HG03520 (cell line): Measurements from ENCODE around the gene ATP2B2.

ENCODE experiments used
- ATAC-seq: cut with Tn5 transposase; IDR thresholded peaks from one replicate; pipeline ENCODE4 v1.9.1; 2021; ENCODE audit warnings: mild to moderate bottlenecking, moderate library complexity; ENCODE audit not compliant: unreplicated experiment

ATP2B2 gene

GRCh38 chr3:10434144-10434937 is 71.0 kb downstream of the ATP2B2 start:
- ATAC-seq, result no peak

GRCh38 chr3:10432931-10433330 is 72.5 kb downstream of the ATP2B2 start:
- ATAC-seq, result no peak

GRCh38 chr3:10432156-10432845 is 73.1 kb downstream of the ATP2B2 start:
- no peak for ATAC-seq

- ATAC-seq, result no peak
These were observed 74.6 kb downstream of the ATP2B2 start for GRCh38 chr3:10430805-10431204.

- no peak for ATAC-seq
These were observed 76.8 kb downstream of the ATP2B2 start for GRCh38 chr3:10428406-10429091.

DNA sequence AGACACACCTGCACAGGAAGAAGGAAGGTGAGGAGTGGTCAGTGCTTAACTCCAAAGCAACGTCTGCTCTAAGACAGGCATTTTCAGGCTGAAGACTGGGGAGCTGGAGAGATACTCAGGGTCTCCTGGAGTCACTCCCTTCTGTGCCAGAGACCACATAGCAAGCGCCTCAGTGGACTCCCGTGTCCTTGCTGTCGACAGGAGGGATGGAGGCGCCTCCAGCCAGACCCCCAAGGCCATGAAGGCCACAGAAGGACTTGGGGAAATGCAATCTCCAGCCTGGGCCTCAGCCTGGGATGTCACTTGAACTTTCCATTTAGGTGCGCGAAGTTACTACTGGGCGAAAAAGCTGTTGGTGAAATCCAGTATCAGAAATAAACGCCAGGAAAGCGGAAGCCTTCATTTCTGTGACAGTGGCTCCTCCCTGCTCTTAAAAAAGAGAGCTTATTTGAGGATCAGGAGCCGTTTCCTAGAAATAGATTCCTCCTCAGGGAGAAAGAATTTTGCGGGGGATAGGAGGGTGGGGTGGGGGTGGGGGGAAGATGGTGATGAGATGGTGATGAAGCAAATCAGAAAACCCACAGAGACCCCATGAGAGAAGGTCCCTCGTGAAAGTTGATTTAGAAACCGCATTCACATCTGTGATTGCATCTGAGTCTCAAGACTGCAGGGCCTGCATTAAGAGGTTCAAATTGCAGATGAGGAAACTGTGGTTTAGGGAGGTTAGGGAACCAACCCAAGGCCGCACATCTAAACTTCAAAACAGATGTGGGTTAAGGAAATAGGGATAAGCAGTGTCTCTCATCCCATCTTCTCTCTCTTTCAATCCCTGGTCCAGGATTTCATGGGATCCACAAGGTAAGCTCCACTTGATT is 78.8 kb downstream of the ATP2B2 start:
- ATAC-seq, result no peak

DNA sequence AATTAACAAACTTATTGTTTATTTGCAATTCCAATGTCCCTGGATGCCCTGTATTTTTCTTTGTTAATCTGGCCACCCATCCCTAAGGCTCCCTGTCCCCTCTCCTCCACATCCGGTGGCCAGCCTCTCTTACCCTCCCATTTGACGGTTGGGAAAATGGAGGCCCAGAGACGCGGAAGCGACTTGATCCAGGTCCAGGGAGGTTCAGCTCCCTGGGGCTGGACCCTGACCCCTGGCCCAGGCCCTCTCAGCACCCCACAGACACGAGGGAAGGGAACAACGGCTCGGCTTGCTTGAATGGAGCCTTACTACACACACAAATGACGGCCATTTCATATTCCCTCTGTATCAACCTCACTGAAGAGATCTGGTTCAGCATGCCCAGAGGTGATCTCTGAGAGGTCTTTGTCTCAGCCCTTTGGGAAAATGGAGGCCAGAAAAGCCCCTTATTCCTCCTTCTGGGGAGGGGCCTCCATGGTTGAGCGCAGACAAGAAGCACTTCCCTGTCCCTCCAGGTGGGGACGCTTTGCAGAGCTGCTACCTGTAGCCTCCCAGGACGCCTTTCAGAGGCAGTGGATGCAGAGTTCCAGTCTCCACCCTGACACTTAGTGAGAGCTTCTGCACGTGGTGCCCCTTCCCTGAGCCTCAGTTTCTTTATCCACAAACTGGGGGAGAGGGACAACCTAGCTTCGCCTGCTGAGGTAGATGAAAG is 82.1 kb downstream of the ATP2B2 start:
- ATAC-seq, result no peak

DNA sequence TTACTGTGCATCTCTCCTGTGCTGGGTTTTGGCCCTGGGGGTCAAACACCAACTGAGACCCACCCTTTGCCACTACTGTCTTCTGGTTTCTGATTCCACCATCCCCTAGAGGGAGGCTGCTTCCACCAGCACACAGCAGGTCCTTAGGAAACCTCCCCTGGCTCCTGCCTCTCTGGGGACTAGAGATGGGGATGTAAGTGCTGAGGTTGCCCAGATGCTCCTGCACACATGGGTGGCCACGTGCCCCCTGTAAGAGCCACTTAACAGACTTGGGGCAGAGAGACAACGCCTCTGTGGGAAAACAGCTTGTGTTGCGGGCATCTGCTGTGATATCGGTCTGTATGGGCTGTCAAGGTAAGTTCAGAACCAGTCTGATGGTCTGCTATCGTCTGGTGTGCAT is 83.4 kb downstream of the ATP2B2 start:
- no peak for ATAC-seq

DNA sequence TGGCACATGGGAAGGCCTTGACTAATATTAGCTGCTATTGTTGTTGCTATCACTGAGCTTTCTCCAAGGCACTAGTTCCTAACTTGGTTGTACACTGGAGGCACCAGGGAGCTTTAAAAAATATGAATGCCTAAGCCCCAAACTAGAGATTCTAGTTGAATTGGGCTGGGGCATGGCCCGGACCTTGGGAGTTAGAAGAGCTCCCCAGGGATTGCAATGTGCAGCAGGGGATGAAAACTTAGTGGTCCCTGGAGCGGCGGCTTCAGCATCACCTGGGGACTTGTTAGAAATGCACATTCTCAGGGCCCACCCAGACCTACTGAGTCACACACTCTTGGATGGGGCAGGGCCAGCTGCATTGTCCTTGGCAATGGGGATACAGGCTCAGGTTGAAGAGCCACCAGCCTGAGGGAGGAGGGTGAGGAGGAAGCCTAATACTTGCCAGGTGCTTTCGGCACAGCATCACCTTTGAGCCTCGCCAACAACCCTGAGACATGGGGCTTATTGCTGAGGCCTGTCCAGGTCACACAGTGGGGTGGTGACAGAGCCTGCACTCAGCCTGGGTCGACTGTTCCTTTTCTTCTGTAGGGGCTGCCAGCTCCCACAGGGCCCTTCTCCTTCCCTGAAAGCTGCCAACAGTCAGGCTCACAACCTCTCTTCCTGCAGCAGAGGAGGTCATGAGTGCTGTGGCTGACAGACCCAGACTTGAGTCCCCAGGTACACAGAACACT is 84.5 kb downstream of the ATP2B2 start:
- ATAC-seq, result no peak

GRCh38 chr3:10419637-10420232 is 85.7 kb downstream of the ATP2B2 start:
- no peak for ATAC-seq

DNA sequence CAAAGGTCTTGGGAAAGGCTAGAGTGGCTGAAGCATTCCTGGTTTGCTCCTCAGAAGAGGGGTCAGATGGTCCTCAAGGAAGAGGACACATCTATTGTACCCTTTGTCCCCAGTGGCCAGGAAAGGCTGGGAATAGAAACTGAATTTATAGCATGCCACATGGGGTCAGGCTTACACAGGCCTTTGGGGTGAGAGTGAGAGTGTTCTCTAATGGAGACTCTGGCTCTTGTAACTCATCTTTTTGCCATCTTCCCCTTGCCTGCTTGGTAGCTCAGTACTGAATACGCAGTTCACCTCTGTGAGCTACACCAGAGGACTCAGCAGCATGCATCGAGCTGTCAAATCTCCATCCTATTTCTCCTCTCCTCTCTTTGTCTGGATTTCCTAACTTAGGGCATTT is 87.5 kb downstream of the ATP2B2 start:
- ATAC-seq, result no peak

- ATAC-seq, result no peak
These were observed 88.6 kb downstream of the ATP2B2 start for GRCh38 chr3:10416730-10417300.

DNA sequence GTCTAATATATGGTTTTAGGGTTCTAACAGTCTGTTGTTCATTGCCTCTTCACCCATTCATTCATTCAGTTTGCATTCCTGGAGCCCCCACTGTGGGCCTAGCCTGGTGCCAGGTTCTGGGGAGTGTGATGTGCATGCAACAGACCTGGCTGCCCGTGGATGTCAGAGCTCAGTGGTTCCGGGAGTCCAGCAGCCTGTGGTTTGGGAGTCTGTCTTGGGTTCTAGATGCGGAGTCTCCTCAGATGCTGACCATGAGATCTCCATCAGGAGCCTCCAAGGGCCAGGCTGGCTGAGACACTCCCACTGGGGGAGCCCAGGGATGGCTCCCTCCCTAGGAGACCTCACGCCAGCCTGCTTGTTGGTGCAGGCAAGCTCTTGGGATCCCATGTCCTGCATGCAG is 92.3 kb downstream of the ATP2B2 start:
- no peak for ATAC-seq

DNA sequence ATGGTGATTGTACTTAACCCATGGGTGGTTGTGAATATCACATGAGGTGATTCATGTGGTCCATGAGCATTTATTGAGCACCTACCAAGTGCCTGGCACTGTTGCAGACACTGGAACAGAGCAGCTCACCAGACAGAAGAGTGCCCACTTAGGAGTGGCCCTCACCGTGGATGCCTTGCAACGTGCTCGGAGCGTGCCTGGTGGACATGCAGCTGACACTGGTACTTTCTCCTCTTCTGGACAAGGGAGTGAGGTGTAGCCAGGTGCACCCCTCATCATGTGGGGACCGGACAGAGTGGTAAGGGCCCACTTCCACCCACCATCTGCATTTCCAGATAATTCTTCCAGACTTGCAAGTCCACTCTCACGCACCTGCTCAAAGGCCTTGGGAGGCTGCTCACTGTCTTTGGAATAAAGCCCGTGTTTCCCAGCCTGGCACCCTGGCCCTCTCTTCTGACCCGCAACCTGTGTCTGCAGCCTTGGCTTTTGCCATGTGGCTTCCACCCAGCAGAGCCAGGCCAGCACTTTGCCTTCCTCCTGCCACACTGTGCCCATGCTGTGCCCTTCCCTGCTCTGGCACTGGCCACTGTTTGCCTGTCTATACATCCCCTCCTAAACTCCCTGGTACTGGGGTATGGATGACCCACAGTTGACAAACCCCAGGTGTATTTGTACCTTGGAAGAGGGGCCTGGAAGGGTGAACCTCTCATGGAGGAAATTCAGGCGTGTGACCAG is 93.6 kb downstream of the ATP2B2 start:
- no peak for ATAC-seq

- ATAC-seq, result no peak
These were observed 94.9 kb downstream of the ATP2B2 start for GRCh38 chr3:10410383-10411002.

- no peak for ATAC-seq
These were observed 96.7 kb downstream of the ATP2B2 start for GRCh38 chr3:10408680-10409079.

- no peak for ATAC-seq
These were observed 98.0 kb downstream of the ATP2B2 start for GRCh38 chr3:10407361-10407760.

- no peak for ATAC-seq
These were observed 99.0 kb downstream of the ATP2B2 start for GRCh38 chr3:10406414-10406813.
